Omental fat pad (tissue), 4 donors: Measurements from ENCODE around the gene E2F7. TPM values are rescaled to one million over a fixed set of nuclear protein-coding genes. Genes with fewer than 3 reads are reported as not detected.

Experiments
- ATAC-seq: fragments of 150-250 bp; one replicate; pipeline ENCODE4 v1.9.1; 2016; ENCODE audit warnings: mild to moderate bottlenecking, moderate library complexity; ENCODE audit not compliant: low FRiP score
- DNase-seq: peaks from one replicate; pipeline ENCODE4 v3.0.0-alpha.2; 2019; ENCODE audit warnings: low spot score
- CTCF ChIP-seq, 3 donors: fragments of 450-650 bp; IDR thresholded peaks; one replicate each; pipeline ENCODE4 v1.5.1; 2016 to 2017; ENCODE audit warnings: antibody characterized with exemption in 3 of 3, mild to moderate bottlenecking in 3 of 3, moderate library complexity in 2 of 3
- total RNA-seq, 4 donors: library from RNA; depleted of rRNA; stranded (reverse); fragments of >200 nt; gene quantifications; one replicate each; pipeline ENCODE4 v1.1.0, GENCODE V29; 2016

The E2F7 gene
- total RNA-seq, 4 donors from 2014 or later = 0.36 TPM; not detected in 3

GRCh38 chr12:76984566-76984965 is 80.8 kb downstream of the E2F7 start:
- DNase-seq = no peak
- no peak for TF ChIP-seq CTCF (IDR thresholded peaks at IDR 0.05)
- ATAC-seq = no peak

- ATAC-seq (no peak), DNase-seq (no peak)
- TF ChIP-seq CTCF (IDR thresholded peaks at IDR 0.05) = no peak
Observed at GRCh38 chr12:76983420-76983819, 81.9 kb downstream of the E2F7 start.

GRCh38 chr12:76980196-76980595 is 85.2 kb downstream of the E2F7 start:
- DNase-seq (no peak), ATAC-seq (no peak)

GRCh38 chr12:76976777-76977382 is 88.5 kb downstream of the E2F7 start:
- no peak for DNase-seq
- ATAC-seq = no peak
- no peak for TF ChIP-seq CTCF (IDR thresholded peaks at IDR 0.05)

More at GRCh38 chr12:76980196-76980595, 85.2 kb downstream of the E2F7 start:
- TF ChIP-seq CTCF (IDR thresholded peaks at IDR 0.05) = no peak

Other genes starting within 250 kb of the E2F7 start
- 10 to 100 TPM; 14.3 to 49.7 (median 24.4) TPM for gene CSRP2, start 186.6 kb downstream of the E2F7 start, total RNA-seq